ENCODE measurements around the gene MYCBP2.

GRCh38 chr13:77375560-77376108 is 48.7 kb upstream of the MYCBP2 start:
- no peak for TF ChIP-seq CTCF (conservative IDR thresholded peaks at IDR 0.05)
- TF ChIP-seq EZH2 (IDR thresholded peaks at IDR 0.05; ENCODE audit: low read depth) = no peak
